WTC11 (cell line): ENCODE results near the gene RNU1-2.

Source experiments
- CREM ChIP-seq: sonication (generic); formaldehyde crosslinking; IDR thresholded peaks from 2 replicates; pipeline ENCODE4 v1.8.1; 2022; ENCODE audit warnings: mild to moderate bottlenecking, missing genetic modification reagents, moderate library complexity
- CTCF ChIP-seq: fragments of 200-600 bp; IDR thresholded peaks from 2 replicates; pipeline ENCODE4 v1.8.0; 2022; ENCODE audit warnings: antibody characterized with exemption
- E2F4 ChIP-seq: sonication (generic); formaldehyde crosslinking; IDR thresholded peaks from 2 replicates; pipeline ENCODE4 v1.8.1; 2022; ENCODE audit warnings: low read depth, mild to moderate bottlenecking, moderate library complexity, missing genetic modification reagents, borderline replicate concordance
- KAT7 ChIP-seq: sonication (generic); formaldehyde crosslinking; IDR thresholded peaks from 2 replicates; pipeline ENCODE4 v1.8.1; 2023; ENCODE audit warnings: missing genetic modification reagents, mild to moderate bottlenecking, borderline replicate concordance
- SP1 ChIP-seq: sonication (generic); formaldehyde crosslinking; conservative IDR thresholded peaks from 2 replicates; pipeline ENCODE4 v1.8.1; 2022; ENCODE audit warnings: missing genetic modification reagents
- ZNF138 ChIP-seq: sonication (generic); formaldehyde crosslinking; conservative IDR thresholded peaks from 2 replicates; pipeline ENCODE4 v1.8.1; 2022; ENCODE audit warnings: mild to moderate bottlenecking, moderate library complexity, missing genetic modification reagents
- TF ChIP-seq, protein P1 (sequence below): sonication (generic); formaldehyde crosslinking; IDR thresholded peaks from 2 replicates; pipeline ENCODE4 v1.8.0; 2022; ENCODE audit warnings: mild to moderate bottlenecking, missing genetic modification reagents

DNA sequence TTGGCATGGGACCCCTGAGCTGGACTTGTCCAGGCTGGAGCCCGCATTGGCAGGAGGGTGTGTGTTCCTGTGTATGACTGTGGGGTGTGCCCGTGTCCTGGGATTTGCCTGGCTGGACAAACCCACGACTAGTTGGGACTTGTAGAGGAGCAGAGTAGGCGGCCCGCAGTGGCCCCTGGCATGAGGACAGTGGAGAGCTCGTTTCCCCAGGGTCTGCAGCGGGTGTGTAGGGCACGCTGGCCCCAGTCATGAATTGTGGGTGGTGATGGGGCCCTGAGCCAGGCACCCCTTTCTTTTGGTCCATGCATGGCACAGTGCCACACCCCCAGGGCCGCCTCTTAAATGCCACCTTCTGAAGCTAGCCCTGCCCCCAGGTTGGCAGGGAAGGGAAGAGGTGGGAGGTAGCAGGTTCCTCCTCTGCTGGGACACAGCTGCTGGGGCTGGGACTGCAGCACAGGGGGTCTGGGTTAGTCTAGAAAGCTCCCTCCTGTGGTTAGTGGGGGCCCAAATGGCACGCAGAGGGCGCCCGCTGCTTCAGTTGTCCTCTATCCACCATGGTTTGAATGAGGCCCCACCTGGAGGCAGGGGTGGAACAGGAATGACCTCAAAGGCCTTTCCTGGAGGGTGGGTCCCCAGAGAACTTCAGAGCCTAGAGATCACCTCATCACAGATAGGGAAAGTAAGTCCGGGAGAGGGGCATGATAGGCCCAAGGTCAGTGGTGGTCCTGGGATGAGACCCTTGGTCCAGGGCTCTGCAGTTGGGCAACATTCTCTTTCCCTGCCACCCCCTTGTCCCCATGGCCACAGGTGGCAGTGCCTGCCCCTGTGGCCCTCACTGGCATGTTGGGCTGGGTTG lies 30.1 kb downstream of the RNU1-2 start:
- TF ChIP-seq, protein P1, sequence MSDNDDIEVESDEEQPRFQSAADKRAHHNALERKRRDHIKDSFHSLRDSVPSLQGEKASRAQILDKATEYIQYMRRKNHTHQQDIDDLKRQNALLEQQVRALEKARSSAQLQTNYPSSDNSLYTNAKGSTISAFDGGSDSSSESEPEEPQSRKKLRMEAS, result no peak
- TF ChIP-seq CREM (no peak), SP1 (CRISPR knock-in tag) (no peak), CTCF (no peak), E2F4 (no peak), ZNF138 (CRISPR knock-in tag) (no peak), KAT7 (CRISPR knock-in tag) (no peak)
